H9 (cell line): Measurements from ENCODE around the gene GHRL. TPM values are rescaled to one million over a fixed set of nuclear protein-coding genes. Genes with fewer than 3 reads are reported as not detected.

Experiments used
- DNase-seq: peaks from one replicate; pipeline ENCODE4 v3.0.0-alpha.2; 2017
- H2AFZ ChIP-seq: one replicate; pipeline ENCODE4 v1.6.1; 2013; ENCODE audit warnings: mild to moderate bottlenecking, low read length, control low read depth, moderate library complexity
- H2AK5ac ChIP-seq: 2 replicates; pipeline ENCODE4 v1.6.1; 2013; ENCODE audit warnings: low read length, control low read depth, mixed read lengths; ENCODE audit not compliant: insufficient read length
- H2BK120ac ChIP-seq: one replicate; pipeline ENCODE4 v1.6.1; 2013; ENCODE audit warnings: low read depth, mild to moderate bottlenecking, low read length, control low read depth, inconsistent platforms; ENCODE audit not compliant: poor library complexity, severe bottlenecking
- H2BK12ac ChIP-seq: 2 replicates; pipeline ENCODE4 v1.6.1; 2013; ENCODE audit warnings: low read length, control low read depth, mixed read lengths, low read depth; ENCODE audit not compliant: insufficient read length
- H2BK15ac ChIP-seq: 2 replicates; pipeline ENCODE4 v1.6.1; 2013; ENCODE audit warnings: low read depth, low read length, control low read depth
- H2BK20ac ChIP-seq: one replicate; pipeline ENCODE4 v1.6.1; 2013; ENCODE audit warnings: low read depth, mild to moderate bottlenecking, low read length, control low read depth, inconsistent platforms; ENCODE audit not compliant: poor library complexity, severe bottlenecking
- H2BK5ac ChIP-seq: 2 replicates; pipeline ENCODE4 v1.6.1; 2013; ENCODE audit warnings: low read length, control low read depth, mixed read lengths; ENCODE audit not compliant: insufficient read length
- H3K14ac ChIP-seq: 2 replicates; pipeline ENCODE4 v1.6.1; 2013; ENCODE audit warnings: low read length, control low read depth; ENCODE audit not compliant: insufficient read depth
- H3K18ac ChIP-seq: 2 replicates; pipeline ENCODE4 v1.6.1; 2013; ENCODE audit warnings: low read depth, mild to moderate bottlenecking, mixed read lengths, low read length, control low read depth; ENCODE audit not compliant: insufficient read length
- H3K23ac ChIP-seq: 2 replicates; pipeline ENCODE4 v1.6.1; 2013; ENCODE audit warnings: low read length, control low read depth, mixed read lengths, low read depth; ENCODE audit not compliant: insufficient read length
- H3K23me2 ChIP-seq: 2 replicates; pipeline ENCODE4 v1.6.1; 2013; ENCODE audit warnings: low read depth, mild to moderate bottlenecking, mixed read lengths, low read length, control low read depth; ENCODE audit not compliant: insufficient read length, poor library complexity, severe bottlenecking
- H3K27ac ChIP-seq: 2 replicates; pipeline ENCODE4 v1.5.1; 2013; ENCODE audit warnings: low read length, control low read depth, mixed read lengths, low read depth; ENCODE audit not compliant: insufficient read length
- H3K27me3 ChIP-seq: 2 replicates; pipeline ENCODE4 v1.6.1; 2013; ENCODE audit warnings: low read length, control low read depth, inconsistent platforms; ENCODE audit not compliant: insufficient read depth
- H3K4ac ChIP-seq: 2 replicates; pipeline ENCODE4 v1.6.1; 2013; ENCODE audit warnings: low read depth, mild to moderate bottlenecking, control low read depth, inconsistent platforms, low read length, moderate library complexity
- H3K4me1 ChIP-seq: 2 replicates; pipeline ENCODE4 v1.6.1; 2013; ENCODE audit warnings: low read length, control low read depth, inconsistent platforms; ENCODE audit not compliant: insufficient read depth
- H3K4me2 ChIP-seq: 2 replicates; pipeline ENCODE4 v1.6.1; 2013; ENCODE audit warnings: low read length, control low read depth, mixed read lengths; ENCODE audit not compliant: insufficient read length, insufficient read depth
- H3K56ac ChIP-seq: 2 replicates; pipeline ENCODE4 v1.6.1; 2013; ENCODE audit warnings: low read depth, mild to moderate bottlenecking, mixed read lengths, low read length, control low read depth; ENCODE audit not compliant: insufficient read length
- H3K79me1 ChIP-seq: 2 replicates; pipeline ENCODE4 v1.6.1; 2013; ENCODE audit warnings: low read depth, mild to moderate bottlenecking, moderate library complexity, low read length, control low read depth, inconsistent platforms; ENCODE audit not compliant: insufficient read depth, poor library complexity, severe bottlenecking
- H3K79me2 ChIP-seq: 2 replicates; pipeline ENCODE4 v1.6.1; 2013; ENCODE audit warnings: low read length, control low read depth, inconsistent platforms; ENCODE audit not compliant: insufficient read depth
- H3K9ac ChIP-seq: 2 replicates; pipeline ENCODE4 v1.6.1; 2013; ENCODE audit warnings: low read length, control low read depth, mixed read lengths; ENCODE audit not compliant: insufficient read length; ENCODE audit errors: extremely low read depth
- H3K9me3 ChIP-seq: one replicate; pipeline ENCODE4 v1.6.1; 2013; ENCODE audit warnings: low read depth, low read length, inconsistent platforms; ENCODE audit not compliant: control insufficient read depth
- H3T11ph ChIP-seq: one replicate; pipeline ENCODE4 v1.6.1; 2013; ENCODE audit warnings: mild to moderate bottlenecking, low read length, control low read depth, inconsistent platforms
- H4K20me1 ChIP-seq: one replicate; pipeline ENCODE4 v1.6.1; 2013; ENCODE audit not compliant: control insufficient read depth, insufficient read length, insufficient read depth
- H4K5ac ChIP-seq: 2 replicates; pipeline ENCODE4 v1.6.1; 2013; ENCODE audit warnings: low read depth, mild to moderate bottlenecking, mixed read lengths, low read length, control low read depth; ENCODE audit not compliant: insufficient read length
- H4K8ac ChIP-seq: replicated peaks from 2 replicates; pipeline ENCODE4 v1.6.1; 2013; ENCODE audit warnings: low read length, control low read depth, mixed read lengths, low read depth; ENCODE audit not compliant: insufficient read length
- H4K91ac ChIP-seq: 2 replicates; pipeline ENCODE4 v1.6.1; 2013; ENCODE audit warnings: low read depth, mild to moderate bottlenecking, moderate library complexity, mixed read lengths, low read length, control low read depth; ENCODE audit not compliant: insufficient read length
- H3K27ac Mint-ChIP-seq, 3 experiments: 2 replicates in 2 of 3; 3 replicates in 1 of 3; pipeline ENCODE4 v1.8.0; 2020 to 2021; ENCODE audit warnings: mixed read lengths in 3 of 3, mild to moderate bottlenecking in 1 of 3, moderate library complexity in 1 of 3
- H3K27me3 Mint-ChIP-seq: 2 replicates; pipeline ENCODE4 v1.8.0; 2021; ENCODE audit warnings: low read depth, mild to moderate bottlenecking, moderate library complexity, mixed read lengths
- H3K36me3 Mint-ChIP-seq, 3 experiments: 2 replicates in 2 of 3; 3 replicates in 1 of 3; pipeline ENCODE4 v1.8.0; 2020 to 2021; ENCODE audit warnings: low read depth in 3 of 3, mixed read lengths in 3 of 3; ENCODE audit not compliant: insufficient read depth in 1 of 3
- H3K4me1 Mint-ChIP-seq, 2 experiments: 2 replicates each; pipeline ENCODE4 v1.8.0; 2020; ENCODE audit warnings: mixed read lengths in 2 of 2
- H3K4me3 Mint-ChIP-seq, 2 experiments: 2 replicates in 1 of 2; 3 replicates in 1 of 2; pipeline ENCODE4 v1.8.0; 2020 to 2021; ENCODE audit warnings: mild to moderate bottlenecking in 2 of 2, mixed read lengths in 2 of 2, moderate library complexity in 1 of 2
- H3K9me3 Mint-ChIP-seq, 2 experiments: 2 replicates in 1 of 2; 3 replicates in 1 of 2; pipeline ENCODE4 v1.8.0; 2020; ENCODE audit warnings: mild to moderate bottlenecking in 2 of 2, mixed read lengths in 2 of 2, moderate library complexity in 1 of 2
- CTCF ChIP-seq: fragments of 200-600 bp; sonication (generic); conservative IDR thresholded peaks from 3 replicates; pipeline ENCODE4 v1.8.0; 2021; ENCODE audit warnings: antibody characterized with exemption, mild to moderate bottlenecking
- WGBS: extraction: QIAGEN DNeasy Blood & Tissue Kit; methylation state at CpG from one replicate; pipeline ENCODE4 v1.1.7; 2013; ENCODE audit warnings: missing lambda C conversion rate, low lambda C conversion rate, mixed read lengths; ENCODE audit not compliant: insufficient read length; ENCODE audit errors: extremely low coverage; 5-methylcytosine and 5-hydroxymethylcytosine counted together
- total RNA-seq: library from RNA; stranded (reverse); gene quantifications from 2 replicates; pipeline ENCODE4 v1.2.1, GENCODE V29; 2021

The GHRL gene
- total RNA-seq, 1 experiment from 2014 or later = 1.3 TPM

GRCh38 chr3:10299679-10300078 lies 6.9 kb upstream of the GHRL start:
- H2AFZ ChIP-seq = no peak overlapping the region
- H3T11ph ChIP-seq = no peak overlapping the region
- no CpG with 5 or more reads among the region's 6 CpGs for whole genome bisulfite sequencing
- H4K91ac ChIP-seq = no peak overlapping the region
- H4K5ac ChIP-seq = no peak overlapping the region
- H3K4me2 ChIP-seq = no peak overlapping the region
- no peak overlapping the region for H3K4ac ChIP-seq
- no peak overlapping the region for H3K27ac ChIP-seq
- no peak overlapping the region for H2BK120ac ChIP-seq
- no peak overlapping the region for H2BK5ac ChIP-seq
- no peak overlapping the region for H3K9ac ChIP-seq
- Mint-ChIP-seq H3K9me3 (no peaks in the 10 kb centered on the region), H3K36me3 (peaks cover 35 to 68% (median 64%) of the 10 kb centered on the region in 3 experiments; a peak in 6 of 7 replicates), H3K4me1 (no peaks in the 10 kb centered on the region), H3K27ac (peak overlapping the region in 2 of 3 experiments; percentile 88; a peak in 4 of 7 replicates), H3K27me3 (no peaks in the 10 kb centered on the region), H3K4me3 (no peak overlapping the region)
- no peak overlapping the region for H3K23ac ChIP-seq
- H3K27me3 ChIP-seq = no peaks in the 10 kb centered on the region
- H4K20me1 ChIP-seq = no peaks in the 10 kb centered on the region
- H2BK20ac ChIP-seq = no peak overlapping the region
- H3K4me1 ChIP-seq = no peaks in the 10 kb centered on the region
- H3K56ac ChIP-seq = no peak overlapping the region
- no peak overlapping the region for H2BK12ac ChIP-seq
- H3K79me1 ChIP-seq = no peaks in the 10 kb centered on the region
- DNase-seq = no peak
- no peak overlapping the region; the same call in 1 of the 2 replicates for H3K14ac ChIP-seq
- H3K23me2 ChIP-seq = no peaks in the 10 kb centered on the region
- H2AK5ac ChIP-seq = no peak overlapping the region
- H3K79me2 ChIP-seq = no peaks in the 10 kb centered on the region
- H3K9me3 ChIP-seq = no peaks in the 10 kb centered on the region
- no peak for TF ChIP-seq CTCF
- H2BK15ac ChIP-seq = no peak overlapping the region
- no peak overlapping the region for H3K18ac ChIP-seq
- no peak overlapping the region for H4K8ac ChIP-seq
